ENCODE data around the gene MIX23. TPM values are rescaled to one million over a fixed set of nuclear protein-coding genes. Genes with fewer than 3 reads are reported as not detected.

Gene MIX23

DNA sequence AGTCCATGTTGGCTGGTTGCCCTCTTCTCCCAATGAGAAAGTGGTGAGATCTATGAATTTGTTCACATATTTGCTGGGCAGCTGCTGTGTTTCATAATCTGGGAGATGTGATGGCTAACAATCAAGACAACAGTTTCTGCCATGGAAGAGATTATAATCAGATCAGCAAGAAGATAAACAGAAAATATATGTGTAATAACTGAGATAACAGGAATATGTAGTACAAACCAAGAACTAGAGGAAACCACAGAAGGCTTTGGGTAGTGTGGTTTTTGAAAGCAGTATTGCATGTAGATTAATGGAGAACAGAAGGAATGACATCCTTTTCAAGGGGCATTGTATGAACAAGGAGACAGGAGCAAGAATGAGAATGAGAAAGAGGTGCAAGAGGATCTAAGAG, 70.2 kb downstream of the MIX23 start:
- no peak for DNase-seq (ENCODE audit: low spot score)

DNA sequence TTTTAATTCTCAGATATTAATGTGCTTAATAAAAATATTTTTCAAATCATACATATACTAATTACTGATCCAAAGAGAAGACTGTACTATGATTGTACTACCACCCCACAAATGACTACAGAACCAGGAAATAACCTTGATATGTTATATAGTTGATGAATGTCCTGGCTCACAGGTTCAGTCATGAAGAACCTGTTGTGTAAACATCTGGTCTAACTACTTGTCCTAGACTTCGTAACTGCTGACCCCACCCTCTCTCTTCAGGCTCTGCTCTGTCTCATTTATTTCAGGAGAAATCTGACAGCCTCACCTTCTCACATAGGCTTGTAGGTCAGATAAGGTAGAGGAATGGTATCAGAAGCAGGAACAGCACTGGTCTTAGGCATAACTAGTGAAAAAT, 72.7 kb downstream of the MIX23 start:
- H3K4me2 ChIP-seq (ENCODE audit: insufficient read depth, low read length, poor library complexity, severe bottlenecking), result no peak overlapping the region
- WGBS, 2 donors (ENCODE audit: extremely low coverage in 2 of 2, insufficient read length in 2 of 2, insufficient replicate concordance in 1 of 2), result no CpG with 5 or more reads among the region's 1 CpG

More for the DNA sequence above, 70.2 kb downstream of the MIX23 start:
- no peak overlapping the region for H2BK120ac ChIP-seq (ENCODE audit: low read depth, low read length)
- H3K27me3 ChIP-seq (ENCODE audit: control insufficient read depth in 3 of 3, insufficient read depth in 3 of 3, low read depth in 1 of 3, low read length in 3 of 3), result peaks cover 0 to 6% (median 0%) of the 10 kb centered on the region in 3 experiments
- no peaks in the 10 kb centered on the region for H3K79me1 ChIP-seq (ENCODE audit: low read depth, low read length)
- no peak overlapping the region for H2AFZ ChIP-seq (ENCODE audit: low read length)
- no peak overlapping the region for H3K4me2 ChIP-seq (ENCODE audit: insufficient read depth, low read length, poor library complexity, severe bottlenecking)
- H3K4me1 ChIP-seq (ENCODE audit: control insufficient read depth in 2 of 2, insufficient read depth in 1 of 2, low read depth in 1 of 2, low read length in 2 of 2), result peaks cover 0 to 3% of the 10 kb centered on the region in 2 donors
- no peaks in the 10 kb centered on the region for H3K36me3 ChIP-seq (replicated peaks in 1 of 2; ENCODE audit: control insufficient read depth in 2 of 2, insufficient read depth in 2 of 2, low read length in 2 of 2)
- no peak overlapping the region for H4K91ac ChIP-seq (ENCODE audit: low read depth, low read length, poor library complexity)
- H3K9ac ChIP-seq (ENCODE audit: low read depth, low read length, poor library complexity), result no peak overlapping the region
- no peak overlapping the region for H2BK12ac ChIP-seq (ENCODE audit: low read length)
- H2BK15ac ChIP-seq (ENCODE audit: low read length), result no peak overlapping the region
- no peak overlapping the region for H3K4me3 ChIP-seq (ENCODE audit: low read length in 2 of 2)
- H2BK5ac ChIP-seq (ENCODE audit: low read length), result no peak overlapping the region
- H2AK5ac ChIP-seq (ENCODE audit: low read depth, low read length), result no peak overlapping the region
- no peak overlapping the region for H3K27ac ChIP-seq (replicated peaks; ENCODE audit: low read length)
- H3K4ac ChIP-seq (ENCODE audit: low read length), result no peak overlapping the region
- no peak overlapping the region for H4K8ac ChIP-seq (ENCODE audit: low read depth, low read length)
- no peaks in the 10 kb centered on the region for H3K9me3 ChIP-seq (replicated peaks in 1 of 2; ENCODE audit: control insufficient read depth in 2 of 2, insufficient read depth in 1 of 2, low read depth in 1 of 2, low read length in 2 of 2)
- H3K23ac ChIP-seq (ENCODE audit: low read depth, low read length, poor library complexity), result no peak overlapping the region
- no peak overlapping the region for H3K14ac ChIP-seq (ENCODE audit: low read length)
- H3K18ac ChIP-seq (ENCODE audit: low read length), result no peak overlapping the region

More for the DNA sequence above, 72.7 kb downstream of the MIX23 start:
- H4K8ac ChIP-seq (ENCODE audit: low read depth, low read length), result no peak overlapping the region
- H3K36me3 ChIP-seq (replicated peaks in 1 of 2; ENCODE audit: control insufficient read depth in 2 of 2, insufficient read depth in 2 of 2, low read length in 2 of 2), result no peaks in the 10 kb centered on the region
- no peak overlapping the region for H3K4me3 ChIP-seq (ENCODE audit: low read length in 2 of 2)
- H3K4ac ChIP-seq (ENCODE audit: low read length), result no peak overlapping the region
- H2BK12ac ChIP-seq (ENCODE audit: low read length), result no peak overlapping the region
- DNase-seq (ENCODE audit: low spot score), result no peak
- no peaks in the 10 kb centered on the region for H3K79me1 ChIP-seq (ENCODE audit: low read depth, low read length)
- no peak overlapping the region for H3K27ac ChIP-seq (replicated peaks; ENCODE audit: low read length)
- H3K4me1 ChIP-seq (ENCODE audit: control insufficient read depth in 2 of 2, insufficient read depth in 1 of 2, low read depth in 1 of 2, low read length in 2 of 2), result peaks cover 0 to 3% of the 10 kb centered on the region in 2 donors
- peaks cover 0 to 15% (median 0%) of the 10 kb centered on the region in 3 experiments for H3K27me3 ChIP-seq (ENCODE audit: control insufficient read depth in 3 of 3, insufficient read depth in 3 of 3, low read depth in 1 of 3, low read length in 3 of 3)
- H2BK15ac ChIP-seq (ENCODE audit: low read length), result no peak overlapping the region
- H3K18ac ChIP-seq (ENCODE audit: low read length), result no peak overlapping the region
- H3K9me3 ChIP-seq (replicated peaks in 1 of 2; ENCODE audit: control insufficient read depth in 2 of 2, insufficient read depth in 1 of 2, low read depth in 1 of 2, low read length in 2 of 2), result no peaks in the 10 kb centered on the region
- no peak overlapping the region for H2BK120ac ChIP-seq (ENCODE audit: low read depth, low read length)
- no peak overlapping the region for H3K14ac ChIP-seq (ENCODE audit: low read length)
- no peak overlapping the region for H2BK5ac ChIP-seq (ENCODE audit: low read length)
- no peak overlapping the region for H2AK5ac ChIP-seq (ENCODE audit: low read depth, low read length)
- no peak overlapping the region for H2AFZ ChIP-seq (ENCODE audit: low read length)
- no peak overlapping the region for H3K23ac ChIP-seq (ENCODE audit: low read depth, low read length, poor library complexity)
- H3K9ac ChIP-seq (ENCODE audit: low read depth, low read length, poor library complexity), result no peak overlapping the region
- no peak overlapping the region for H4K91ac ChIP-seq (ENCODE audit: low read depth, low read length, poor library complexity)

Small RNA genes within 50 kb of the gene (small RNA-seq; reads per million reads assigned to genes)
- not detected for gene AC083798.1 (ENCODE audit: insufficient read depth)
